ENCODE data around the gene FANCD2.
"Not testable (repeated sequence)": the region's sequence is repeated elsewhere in the genome, so short reads cannot be mapped to it uniquely, and the experiment has no call there.

Gene FANCD2

DNA sequence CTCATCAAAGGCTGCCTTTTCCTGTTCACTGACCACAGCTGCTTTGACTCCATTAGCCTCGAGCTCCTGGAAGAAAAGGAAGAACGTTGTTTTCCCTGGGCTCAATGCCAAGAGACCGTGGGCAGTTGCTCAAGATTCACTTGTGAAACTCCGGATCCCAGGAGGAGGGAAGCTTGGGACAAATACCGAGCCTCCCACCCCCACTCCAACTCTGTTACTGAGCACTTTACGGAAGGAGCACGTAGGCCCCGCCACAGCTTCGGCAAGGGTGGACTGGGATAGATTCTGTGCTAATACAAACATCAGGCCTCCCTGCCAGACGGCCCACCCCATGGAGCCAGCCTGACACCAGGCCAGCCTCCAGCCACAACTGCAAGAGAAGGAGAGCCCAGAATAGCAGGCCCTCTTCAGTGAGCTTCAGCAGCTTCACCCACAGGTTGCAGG is 10.8 kb upstream of the FANCD2 start:
- Histone ChIP-seq H3K36me3 (ENCODE audit: control insufficient read depth in 2 of 2, insufficient read depth in 2 of 2, low read length in 2 of 2) (peaks cover 3 to 7% of the 10 kb centered on the region in 2 donors), H3K9ac (ENCODE audit: low read length in 2 of 2) (peak overlapping the region; percentile 71 to 76), H3K4me1 (ENCODE audit: control insufficient read depth, insufficient read depth, low read length) (peaks cover 24% of the 10 kb centered on the region), H3K27me3 (ENCODE audit: control insufficient read depth in 1 of 2, insufficient read depth in 2 of 2, low read length in 2 of 2) (no peaks in the 10 kb centered on the region), H3K4me3 (ENCODE audit: low read length in 2 of 2) (peak overlapping the region; percentile 43 to 55), H3K9me3 (ENCODE audit: control insufficient read depth in 2 of 2, low read length in 2 of 2) (no peaks in the 10 kb centered on the region), H3K27ac (ENCODE audit: low read length) (peak overlapping the region; percentile 96)

DNA sequence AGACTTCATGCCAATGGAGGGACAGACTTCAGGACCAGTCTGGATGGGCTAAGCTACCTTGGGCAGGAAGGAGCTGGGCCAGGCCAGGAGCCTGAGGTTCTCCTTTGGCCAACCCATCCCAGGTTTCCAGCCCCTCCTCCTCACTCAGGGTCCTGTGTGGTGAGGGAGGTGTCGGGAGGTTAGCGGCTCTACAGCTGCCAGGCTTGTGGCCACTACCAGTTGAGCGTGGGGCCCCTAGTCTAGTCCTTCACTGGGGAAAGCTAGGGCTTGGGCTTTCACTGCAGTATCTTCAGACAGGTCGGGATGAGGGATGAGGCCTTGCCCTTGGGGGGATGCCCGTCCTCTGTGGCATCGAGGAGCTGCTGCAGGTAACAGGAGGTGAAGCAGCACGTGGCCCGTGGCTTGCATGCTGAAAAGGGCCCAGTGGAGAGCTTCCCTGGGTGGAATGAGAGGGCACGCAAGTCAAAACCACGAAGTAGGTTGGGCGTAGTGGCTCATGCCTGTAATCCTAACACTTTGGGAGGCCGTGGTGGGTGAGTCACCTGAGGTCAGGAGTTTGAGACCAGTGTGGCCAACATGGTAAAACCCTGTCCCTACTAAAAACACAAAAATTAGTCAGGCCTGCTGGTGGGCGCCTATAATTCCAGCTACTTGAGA is 8.5 kb upstream of the FANCD2 start:
- Histone ChIP-seq H3K4me1 (ENCODE audit: control insufficient read depth, insufficient read depth, low read length) (peaks cover 14% of the 10 kb centered on the region), H3K4me3 (ENCODE audit: low read length in 2 of 2) (no peak overlapping the region), H3K36me3 (ENCODE audit: control insufficient read depth in 2 of 2, insufficient read depth in 2 of 2, low read length in 2 of 2) (peaks cover 20 to 21% of the 10 kb centered on the region in 2 donors), H3K9me3 (ENCODE audit: control insufficient read depth in 2 of 2, low read length in 2 of 2) (no peaks in the 10 kb centered on the region), H3K9ac (ENCODE audit: low read length in 2 of 2) (no peak overlapping the region), H3K27me3 (ENCODE audit: control insufficient read depth in 1 of 2, insufficient read depth in 2 of 2, low read length in 2 of 2) (no peaks in the 10 kb centered on the region), H3K27ac (ENCODE audit: low read length) (no peak overlapping the region)

DNA sequence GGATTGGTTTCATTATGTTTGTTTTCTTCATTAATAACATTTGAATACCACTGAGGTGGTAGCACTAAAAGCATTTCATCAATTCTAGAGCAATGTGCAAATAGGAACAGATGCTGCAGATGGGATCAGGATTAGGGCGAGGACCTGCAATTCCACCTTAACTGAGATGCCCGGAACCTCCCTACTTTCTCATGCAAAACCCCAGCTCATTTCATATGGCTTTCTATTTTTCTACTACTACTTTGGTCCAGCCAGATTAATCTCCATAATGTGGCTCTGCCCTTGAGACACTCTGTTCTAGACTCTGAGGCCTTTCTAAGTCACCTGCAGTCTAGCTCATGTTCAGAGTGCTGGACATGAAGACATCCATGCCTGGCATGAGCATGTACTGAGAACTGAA is 7.4 kb upstream of the FANCD2 start:
- Histone ChIP-seq H3K4me1 (ENCODE audit: control insufficient read depth, insufficient read depth, low read length) (peaks cover 14% of the 10 kb centered on the region), H3K36me3 (ENCODE audit: control insufficient read depth in 2 of 2, insufficient read depth in 2 of 2, low read length in 2 of 2) (peaks cover 25 to 29% of the 10 kb centered on the region in 2 donors)
- H3K27ac ChIP-seq (ENCODE audit: low read length); H3K9me3 ChIP-seq (ENCODE audit: control insufficient read depth in 2 of 2, low read length in 2 of 2); H3K4me3 ChIP-seq (ENCODE audit: low read length in 2 of 2); H3K9ac ChIP-seq (ENCODE audit: low read length in 2 of 2); H3K27me3 ChIP-seq (ENCODE audit: control insufficient read depth in 1 of 2, insufficient read depth in 2 of 2, low read length in 2 of 2): not testable (repeated sequence)

DNA sequence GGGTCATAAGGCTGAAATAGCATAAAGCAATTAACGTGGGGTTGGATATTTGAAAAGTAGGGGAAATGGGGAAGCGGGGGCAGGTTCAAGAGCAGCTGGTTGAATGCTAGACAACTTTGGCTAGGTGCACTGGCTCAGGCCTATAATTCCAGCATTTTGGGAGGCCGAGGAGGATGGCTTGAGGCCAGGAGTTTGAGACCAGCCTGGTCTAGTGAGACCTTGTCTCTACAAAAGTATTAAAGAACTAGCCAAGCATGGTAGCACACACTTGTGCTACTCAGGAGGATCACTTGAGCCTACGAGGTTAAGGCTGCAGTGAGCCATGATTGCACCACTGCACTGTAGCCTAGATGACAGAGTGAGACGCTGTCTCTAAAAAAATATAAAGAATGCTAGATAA is 6.9 kb upstream of the FANCD2 start:
- H3K4me1 ChIP-seq (ENCODE audit: control insufficient read depth, insufficient read depth, low read length) = peaks cover 14% of the 10 kb centered on the region
- H3K9me3 ChIP-seq (ENCODE audit: control insufficient read depth in 2 of 2, low read length in 2 of 2) = no peaks in the 10 kb centered on the region
- no peak overlapping the region for H3K9ac ChIP-seq (ENCODE audit: low read length in 2 of 2)
- H3K27me3 ChIP-seq (ENCODE audit: control insufficient read depth in 1 of 2, insufficient read depth in 2 of 2, low read length in 2 of 2) = no peaks in the 10 kb centered on the region
- no peak overlapping the region for H3K27ac ChIP-seq (ENCODE audit: low read length)
- H3K4me3 ChIP-seq (ENCODE audit: low read length in 2 of 2) = no peak overlapping the region
- H3K36me3 ChIP-seq (ENCODE audit: control insufficient read depth in 2 of 2, insufficient read depth in 2 of 2, low read length in 2 of 2) = peaks cover 25 to 29% of the 10 kb centered on the region in 2 donors

DNA sequence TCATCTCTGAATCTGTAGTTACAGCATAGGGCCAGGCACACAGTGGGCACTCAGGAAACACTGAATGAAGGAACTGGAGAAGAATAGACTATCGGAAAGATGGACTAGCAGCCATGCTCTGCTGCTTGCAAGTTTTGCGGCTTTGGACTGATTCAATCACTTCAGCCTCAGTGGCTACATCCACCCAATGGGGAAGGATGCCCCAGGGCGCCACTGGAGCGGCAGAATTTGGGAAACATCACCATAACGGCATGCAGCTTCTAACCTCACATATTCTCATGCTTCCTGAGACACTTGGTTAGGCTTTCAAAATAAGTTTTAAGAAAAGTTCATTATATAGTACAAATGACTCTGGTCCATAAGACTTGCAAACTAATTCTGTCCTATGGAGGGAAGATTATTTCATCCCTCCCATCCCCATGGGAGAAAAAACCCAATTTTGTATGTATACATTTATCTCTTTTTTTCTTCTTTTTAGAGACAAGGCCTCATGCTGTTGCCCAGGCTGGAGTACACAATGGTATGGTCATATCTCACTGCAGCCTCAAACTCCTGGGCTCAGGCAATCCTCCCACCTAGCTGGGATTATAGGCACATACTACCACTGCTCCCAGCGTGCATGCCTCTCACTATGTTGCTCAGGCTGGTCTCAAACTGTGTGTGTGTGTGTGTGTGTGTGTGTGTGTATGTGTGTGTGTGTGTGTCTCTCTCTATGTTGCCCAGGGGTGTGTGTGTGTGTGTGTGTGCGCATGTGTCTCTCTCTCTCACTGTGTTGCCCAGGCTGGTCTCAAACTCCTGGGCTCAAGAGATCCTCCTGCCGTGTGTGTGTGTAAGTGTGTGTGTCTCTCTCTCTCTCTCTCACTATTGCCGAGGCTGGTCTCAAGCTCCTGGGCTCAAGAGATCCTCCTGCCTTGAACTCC is 4.1 kb upstream of the FANCD2 start:
- H3K27ac ChIP-seq (ENCODE audit: low read length) = no peak overlapping the region
- H3K36me3 ChIP-seq (ENCODE audit: control insufficient read depth in 2 of 2, insufficient read depth in 2 of 2, low read length in 2 of 2) = peaks cover 25 to 29% of the 10 kb centered on the region in 2 donors

DNA sequence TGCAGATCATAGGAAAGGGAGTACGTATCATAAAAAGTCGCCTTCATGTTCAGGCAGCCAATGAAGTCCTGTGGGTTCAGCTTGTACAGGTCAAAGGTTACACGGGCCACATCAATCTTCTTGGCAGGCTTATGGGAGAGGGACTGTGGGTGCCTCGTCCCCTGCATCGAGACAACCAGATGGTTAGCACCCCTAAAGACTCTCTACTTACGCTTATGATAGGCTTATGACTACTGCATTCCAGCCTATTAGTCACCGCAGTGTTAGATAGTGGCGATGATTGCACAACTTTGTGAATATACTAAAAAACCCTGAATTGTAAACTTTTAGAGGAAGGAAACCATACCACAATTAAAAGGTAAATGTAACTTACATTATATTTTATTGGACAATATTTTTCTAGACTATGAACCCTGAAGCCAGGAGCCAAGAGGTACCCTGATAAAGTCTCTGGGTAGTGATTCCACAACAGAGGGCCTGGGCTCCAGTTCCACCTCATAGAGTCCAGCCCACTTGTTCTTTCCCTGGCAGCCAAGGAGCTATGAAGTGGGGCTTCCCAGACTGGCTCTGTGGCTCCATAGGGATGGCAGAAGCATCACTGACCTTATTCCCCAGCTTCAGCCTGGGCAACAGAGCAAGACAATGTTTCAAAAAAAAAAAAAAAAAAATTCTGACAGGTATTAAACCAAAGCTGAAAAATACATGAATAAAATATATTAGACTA is 2.5 kb upstream of the FANCD2 start:
- H3K4me1 ChIP-seq (ENCODE audit: control insufficient read depth, insufficient read depth, low read length) = peaks cover 17% of the 10 kb centered on the region
- no peaks in the 10 kb centered on the region for H3K27me3 ChIP-seq (ENCODE audit: control insufficient read depth in 1 of 2, insufficient read depth in 2 of 2, low read length in 2 of 2)
- no peak overlapping the region for H3K4me3 ChIP-seq (ENCODE audit: low read length in 2 of 2)
- H3K36me3 ChIP-seq (ENCODE audit: control insufficient read depth in 2 of 2, insufficient read depth in 2 of 2, low read length in 2 of 2) = peaks cover 19 to 29% of the 10 kb centered on the region in 2 donors
- H3K9me3 ChIP-seq (ENCODE audit: control insufficient read depth in 2 of 2, low read length in 2 of 2) = no peaks in the 10 kb centered on the region
- H3K27ac ChIP-seq (ENCODE audit: low read length) = no peak overlapping the region
- no peak overlapping the region for H3K9ac ChIP-seq (ENCODE audit: low read length in 2 of 2)

More for the DNA sequence above, 4.1 kb upstream of the FANCD2 start:
- H3K27me3 ChIP-seq (ENCODE audit: control insufficient read depth in 1 of 2, insufficient read depth in 2 of 2, low read length in 2 of 2) = no peaks in the 10 kb centered on the region
- H3K9ac ChIP-seq (ENCODE audit: low read length in 2 of 2) = no peak overlapping the region
- H3K9me3 ChIP-seq (ENCODE audit: control insufficient read depth in 2 of 2, low read length in 2 of 2) = no peaks in the 10 kb centered on the region
- H3K4me1 ChIP-seq (ENCODE audit: control insufficient read depth, insufficient read depth, low read length) = peaks cover 17% of the 10 kb centered on the region
- no peak overlapping the region for H3K4me3 ChIP-seq (ENCODE audit: low read length in 2 of 2)

DNA sequence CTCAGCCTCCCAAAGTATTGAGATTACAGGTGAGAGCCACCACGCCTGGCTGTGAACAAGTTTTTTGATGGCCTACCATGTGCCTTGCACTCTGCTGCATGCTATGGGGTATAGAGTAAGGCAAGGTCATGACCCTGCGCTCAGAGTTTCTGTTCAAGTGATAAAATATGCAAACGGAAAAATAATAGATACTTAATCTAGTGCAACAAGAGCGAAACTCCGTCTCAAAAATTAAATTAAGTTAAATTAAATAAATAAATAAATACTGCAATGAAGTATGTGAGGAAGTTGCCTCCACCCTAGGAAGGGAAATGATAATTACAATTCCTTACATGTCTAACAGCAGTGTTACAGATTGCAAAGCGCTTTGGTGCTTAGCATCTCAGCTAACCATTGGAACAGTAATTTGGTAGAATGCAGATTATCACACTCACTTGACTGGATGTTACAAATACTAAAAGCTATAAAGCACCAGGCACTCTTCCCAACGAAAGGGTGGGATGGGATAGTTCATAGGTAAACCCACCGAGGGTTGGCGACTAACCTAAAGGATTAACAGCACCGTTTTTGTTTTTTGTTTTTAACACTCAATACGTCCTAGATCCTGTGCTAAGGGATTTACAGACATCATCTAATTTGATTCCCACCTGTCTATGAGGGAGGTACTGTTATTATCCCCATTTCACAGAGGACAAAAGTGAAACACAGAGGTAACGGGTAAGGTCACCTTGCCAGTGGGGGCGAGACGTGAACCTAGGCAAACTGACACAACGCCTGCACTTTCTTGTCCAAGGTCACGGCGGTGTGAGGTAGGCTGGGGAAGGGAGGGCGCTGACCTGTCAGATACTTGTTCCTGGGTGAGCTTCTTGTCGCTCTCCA is 793 bp upstream of the FANCD2 start:
- Histone ChIP-seq H3K36me3 (ENCODE audit: control insufficient read depth in 2 of 2, insufficient read depth in 2 of 2, low read length in 2 of 2) (peaks cover 19 to 26% of the 10 kb centered on the region in 2 donors), H3K9me3 (ENCODE audit: control insufficient read depth in 2 of 2, low read length in 2 of 2) (no peaks in the 10 kb centered on the region), H3K27me3 (ENCODE audit: control insufficient read depth in 1 of 2, insufficient read depth in 2 of 2, low read length in 2 of 2) (no peaks in the 10 kb centered on the region), H3K4me3 (ENCODE audit: low read length in 2 of 2) (peak overlapping the region; percentile 99), H3K9ac (ENCODE audit: low read length in 2 of 2) (peak overlapping the region; percentile 85 to 97), H3K4me1 (ENCODE audit: control insufficient read depth, insufficient read depth, low read length) (peaks cover 17% of the 10 kb centered on the region), H3K27ac (ENCODE audit: low read length) (peak overlapping the region; percentile 64)

DNA sequence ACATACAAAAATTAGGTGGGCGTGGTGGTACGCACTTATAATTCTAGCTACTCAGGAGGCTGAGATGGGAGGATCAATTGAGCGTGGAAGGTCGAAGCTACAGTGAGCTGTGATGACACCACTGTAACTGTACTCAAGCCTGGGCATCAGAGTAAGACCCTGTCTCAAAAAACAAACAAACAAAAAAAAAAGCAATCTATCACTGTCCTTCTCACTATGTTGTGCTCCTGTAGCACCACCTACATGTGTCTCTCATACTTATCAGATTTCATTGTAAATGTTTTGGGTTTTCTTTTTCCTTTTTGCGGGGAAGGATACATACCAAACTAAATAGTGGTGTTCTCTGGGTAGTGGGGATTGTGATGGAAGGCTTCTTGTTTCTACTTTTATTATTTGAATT is 14.8 kb downstream of the FANCD2 start:
- no peaks in the 10 kb centered on the region for H3K36me3 ChIP-seq (ENCODE audit: control insufficient read depth in 2 of 2, insufficient read depth in 2 of 2, low read length in 2 of 2)

DNA sequence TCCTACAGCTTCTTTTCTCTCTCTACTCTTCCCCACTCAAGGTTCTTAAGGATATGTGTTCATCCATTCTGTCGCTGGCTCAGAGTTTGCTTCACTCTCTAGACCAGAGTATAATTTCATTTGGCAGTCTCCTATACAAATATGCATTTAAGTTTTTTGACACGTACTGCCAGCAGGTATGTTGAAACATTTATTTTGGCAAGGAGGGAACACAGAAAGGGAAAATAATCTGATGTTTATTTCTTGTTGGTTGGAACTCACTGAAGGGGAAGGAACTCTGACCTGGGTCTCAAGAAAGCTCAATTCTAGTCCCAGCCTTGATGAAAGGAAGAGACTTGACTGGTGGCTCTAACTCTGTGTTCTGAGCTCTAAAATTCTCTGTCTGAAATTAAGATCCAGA is 21.6 kb downstream of the FANCD2 start:
- Histone ChIP-seq H3K27me3 (ENCODE audit: control insufficient read depth in 1 of 2, insufficient read depth in 2 of 2, low read length in 2 of 2) (no peaks in the 10 kb centered on the region), H3K4me1 (ENCODE audit: control insufficient read depth, insufficient read depth, low read length) (no peaks in the 10 kb centered on the region), H3K9me3 (ENCODE audit: control insufficient read depth in 2 of 2, low read length in 2 of 2) (no peaks in the 10 kb centered on the region), H3K9ac (ENCODE audit: low read length in 2 of 2) (no peak overlapping the region), H3K27ac (ENCODE audit: low read length) (no peak overlapping the region), H3K4me3 (ENCODE audit: low read length in 2 of 2) (no peak overlapping the region), H3K36me3 (ENCODE audit: control insufficient read depth in 2 of 2, insufficient read depth in 2 of 2, low read length in 2 of 2) (no peaks in the 10 kb centered on the region)

More for the DNA sequence above, 14.8 kb downstream of the FANCD2 start:
- H3K4me3 ChIP-seq (ENCODE audit: low read length in 2 of 2) = no peak overlapping the region
- H3K27ac ChIP-seq (ENCODE audit: low read length) = no peak overlapping the region
- no peaks in the 10 kb centered on the region for H3K9me3 ChIP-seq (ENCODE audit: control insufficient read depth in 2 of 2, low read length in 2 of 2)
- H3K4me1 ChIP-seq (ENCODE audit: control insufficient read depth, insufficient read depth, low read length) = no peaks in the 10 kb centered on the region
- H3K27me3 ChIP-seq (ENCODE audit: control insufficient read depth in 1 of 2, insufficient read depth in 2 of 2, low read length in 2 of 2) = no peaks in the 10 kb centered on the region
- no peak overlapping the region for H3K9ac ChIP-seq (ENCODE audit: low read length in 2 of 2)

DNA sequence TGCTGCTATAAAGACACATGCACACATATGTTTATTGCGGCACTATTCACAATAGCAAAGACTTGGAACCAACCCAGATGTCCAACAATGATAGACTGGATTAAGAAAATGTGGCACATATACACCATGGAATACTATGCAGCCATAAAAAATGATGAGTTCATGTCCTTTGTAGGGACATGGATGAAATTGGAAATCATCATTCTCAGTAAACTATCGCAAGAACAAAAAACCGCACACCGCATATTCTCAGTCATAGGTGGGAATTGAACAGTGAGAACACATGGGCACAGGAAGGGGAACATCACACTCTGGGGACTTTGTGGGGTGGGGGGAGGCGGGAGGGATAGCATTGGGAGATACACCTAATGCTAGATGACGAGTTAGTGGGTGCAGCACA is 26.8 kb downstream of the FANCD2 start:
- not testable (repeated sequence) for H3K9me3 ChIP-seq (ENCODE audit: control insufficient read depth in 2 of 2, low read length in 2 of 2); H3K27ac ChIP-seq (ENCODE audit: low read length); H3K36me3 ChIP-seq (ENCODE audit: control insufficient read depth in 2 of 2, insufficient read depth in 2 of 2, low read length in 2 of 2); H3K9ac ChIP-seq (ENCODE audit: low read length in 2 of 2); H3K4me1 ChIP-seq (ENCODE audit: control insufficient read depth, insufficient read depth, low read length); H3K4me3 ChIP-seq (ENCODE audit: low read length in 2 of 2); H3K27me3 ChIP-seq (ENCODE audit: control insufficient read depth in 1 of 2, insufficient read depth in 2 of 2, low read length in 2 of 2)
